GM12874 (cell line): ENCODE measurements around the gene STBD1.

Experiments
- CTCF ChIP-seq: IDR thresholded peaks from 2 replicates; pipeline ENCODE4 v1.5.1; 2011; ENCODE audit warnings: low read depth, mild to moderate bottlenecking, control low read depth, low read length, moderate library complexity; ENCODE audit not compliant: insufficient read depth

STBD1 gene

GRCh38 chr4:76277667-76278066, 28.9 kb upstream of the STBD1 start:
- no peak for TF ChIP-seq CTCF

GRCh38 chr4:76278583-76278982, 27.9 kb upstream of the STBD1 start:
- TF ChIP-seq CTCF, result no peak

- TF ChIP-seq CTCF, result no peak
Measured at GRCh38 chr4:76279462-76279861, 27.1 kb upstream of the STBD1 start.

GRCh38 chr4:76280488-76281441, 25.8 kb upstream of the STBD1 start:
- no peak for TF ChIP-seq CTCF

- no peak for TF ChIP-seq CTCF
Measured at GRCh38 chr4:76282941-76283689, 23.4 kb upstream of the STBD1 start.

- TF ChIP-seq CTCF, result no peak
Measured at GRCh38 chr4:76283900-76284299, 22.6 kb upstream of the STBD1 start.

- no peak for TF ChIP-seq CTCF
Measured at GRCh38 chr4:76292730-76293129, 13.8 kb upstream of the STBD1 start.
